Measurements from ENCODE around the gene LINGO3. TPM values are rescaled to one million over a fixed set of nuclear protein-coding genes. Genes with fewer than 3 reads are reported as not detected.
A peak's percentile ranks its signal among the peaks of the same experiment; 100 is the strongest.

Gene LINGO3
- polyA plus RNA-seq, 3 donors = 0.08 to 2.8 (median 2.2) TPM

DNA sequence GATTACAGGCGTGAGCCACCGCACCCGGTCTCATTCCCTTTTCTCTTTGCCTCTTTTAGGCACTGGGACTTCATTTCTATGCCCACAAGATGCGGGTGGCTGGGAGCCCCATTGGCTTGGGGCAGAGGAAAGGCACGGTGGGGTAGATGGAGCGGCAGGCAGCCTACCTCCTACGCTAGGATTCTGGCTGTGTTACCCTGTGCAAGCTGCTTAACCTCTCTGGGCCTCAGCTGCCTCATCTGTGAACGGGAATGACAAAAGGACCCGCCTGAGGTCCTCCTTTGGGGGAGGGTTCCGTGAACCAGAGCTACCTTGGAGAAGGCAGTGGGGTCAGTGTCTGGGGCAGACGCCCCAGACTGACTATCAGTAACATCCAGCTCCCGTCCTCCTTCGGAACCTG is 9.3 kb upstream of the LINGO3 start:
- no peak overlapping the region for H3K9ac ChIP-seq (ENCODE audit: insufficient read depth, low read length, poor library complexity, severe bottlenecking)
- no peak for TF ChIP-seq CTCF (IDR thresholded peaks at IDR 0.05)
- H3K4me1 ChIP-seq (ENCODE audit: control insufficient read depth in 1 of 2, insufficient read depth in 2 of 2, low read length in 2 of 2) = peaks cover 15 to 21% of the 10 kb centered on the region in 2 donors
- no peak overlapping the region for H3K27ac ChIP-seq (ENCODE audit: low read depth in 1 of 2, low read length in 2 of 2)
- Mint-ChIP-seq H3K4me3 (no peak overlapping the region), H3K4me1 (peaks cover 16% of the 10 kb centered on the region), H3K9me3 (peaks cover 8 to 18% (median 15%) of the 10 kb centered on the region in 7 donors), H3K27me3 (ENCODE audit: low read depth in 3 of 3) (peaks cover under 1 to 23% (median 15%) of the 10 kb centered on the region in 3 donors), H3K27ac (no peak overlapping the region), H3K36me3 (peaks cover 3 to 22% of the 10 kb centered on the region in 2 donors)
- peaks cover 0 to 10% of the 10 kb centered on the region in 2 donors for H3K9me3 ChIP-seq (replicated peaks in 1 of 2; ENCODE audit: control insufficient read depth in 1 of 2, insufficient read depth in 1 of 2, low read length in 2 of 2)
- intact Hi-C loops (cut with micrococcal nuclease) = loop anchor here (5.0 kb wide), 3 partner anchors 40 to 165 kb away; partner anchors contain the start of genes AP3D1 (in 2 of the 2), PLEKHJ1 (in 1 of the 2) and SF3A2 (in 1 of the 2)
- H3K79me2 ChIP-seq (ENCODE audit: insufficient read depth, low read length) = no peaks in the 10 kb centered on the region
- peaks cover 0 to 11% of the 10 kb centered on the region in 2 donors for H3K27me3 ChIP-seq (ENCODE audit: control insufficient read depth in 2 of 2, insufficient read depth in 2 of 2, low read length in 2 of 2)
- no peak for DNase-seq
- no peak overlapping the region for H3K4me2 ChIP-seq (replicated peaks; ENCODE audit: extremely low read depth, low read length, poor library complexity, severe bottlenecking)
- no peak overlapping the region for H3K4me3 ChIP-seq (replicated peaks in 1 of 3; ENCODE audit: low read depth in 2 of 3, low read length in 3 of 3)
- no peaks in the 10 kb centered on the region for H4K20me1 ChIP-seq (ENCODE audit: insufficient read depth, low read length)
- WGBS (ENCODE audit: insufficient coverage) = 98% methylated on average over 12 of the region's 13 CpGs
- H2AFZ ChIP-seq (ENCODE audit: insufficient read depth, low read depth, low read length, poor library complexity, severe bottlenecking) = no peak overlapping the region
- peaks cover 8 to 11% of the 10 kb centered on the region in 2 donors for H3K36me3 ChIP-seq (replicated peaks in 1 of 2; ENCODE audit: control insufficient read depth in 1 of 2, insufficient read depth in 2 of 2, low read length in 2 of 2)

DNA sequence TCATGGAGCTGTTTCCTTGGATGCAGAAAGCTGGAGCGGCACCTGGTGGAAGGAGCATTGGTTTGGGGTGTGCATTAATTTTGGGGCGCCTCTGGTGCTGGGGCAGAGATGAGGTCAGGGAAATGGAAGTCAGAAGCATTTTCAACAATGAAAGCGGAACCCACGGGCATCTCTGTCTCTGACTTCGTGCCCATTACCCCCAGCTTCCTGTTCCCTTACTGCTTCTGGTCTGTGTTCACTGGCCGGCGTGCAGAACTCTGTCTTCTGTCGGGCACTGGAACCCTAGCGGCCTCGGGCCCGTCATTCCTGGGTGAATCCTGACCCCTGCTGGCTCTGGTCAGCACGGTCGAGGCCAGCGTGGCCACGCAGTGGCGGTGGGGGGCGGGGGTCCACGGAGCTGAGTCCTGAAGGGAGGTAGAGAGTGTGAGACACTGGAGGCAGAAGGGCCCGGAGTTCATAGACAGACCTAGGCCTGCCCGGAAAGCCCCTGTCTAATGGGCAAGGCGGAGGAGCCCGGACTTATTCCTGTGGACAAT is 7.9 kb upstream of the LINGO3 start:
- peak overlapping the region in 1 of 3 experiments; percentile 30 for H3K4me3 ChIP-seq (replicated peaks in 1 of 3; ENCODE audit: low read depth in 2 of 3, low read length in 3 of 3)
- H3K27me3 ChIP-seq (ENCODE audit: control insufficient read depth in 2 of 2, insufficient read depth in 2 of 2, low read length in 2 of 2) = peaks cover 0 to 14% of the 10 kb centered on the region in 2 donors
- Mint-ChIP-seq H3K27me3 (ENCODE audit: low read depth in 3 of 3) (peaks cover 13 to 36% (median 29%) of the 10 kb centered on the region in 3 donors), H3K9me3 (peaks cover 8 to 24% (median 16%) of the 10 kb centered on the region in 7 donors), H3K36me3 (peaks cover 0 to 8% of the 10 kb centered on the region in 2 donors), H3K4me1 (peaks cover 16% of the 10 kb centered on the region), H3K4me3 (peak overlapping the region; percentile 55 to 69), H3K27ac (peak overlapping the region; percentile 85 to 96 (median 93))
- TF ChIP-seq CTCF (IDR thresholded peaks at IDR 0.05) = peak; percentile 81
- H3K9me3 ChIP-seq (replicated peaks in 1 of 2; ENCODE audit: control insufficient read depth in 1 of 2, insufficient read depth in 1 of 2, low read length in 2 of 2) = peaks cover 0 to 10% of the 10 kb centered on the region in 2 donors
- H2AFZ ChIP-seq (ENCODE audit: insufficient read depth, low read depth, low read length, poor library complexity, severe bottlenecking) = peak overlapping the region; percentile 73
- H3K79me2 ChIP-seq (ENCODE audit: insufficient read depth, low read length) = no peaks in the 10 kb centered on the region
- peak overlapping the region; percentile 52 for H3K4me2 ChIP-seq (replicated peaks; ENCODE audit: extremely low read depth, low read length, poor library complexity, severe bottlenecking)
- peaks cover 15 to 21% of the 10 kb centered on the region in 2 donors for H3K4me1 ChIP-seq (ENCODE audit: control insufficient read depth in 1 of 2, insufficient read depth in 2 of 2, low read length in 2 of 2)
- no peaks in the 10 kb centered on the region for H3K36me3 ChIP-seq (replicated peaks in 1 of 2; ENCODE audit: control insufficient read depth in 1 of 2, insufficient read depth in 2 of 2, low read length in 2 of 2)
- DNase-seq = peak; percentile 90 to 94 (median 93)
- no peak overlapping the region for H3K9ac ChIP-seq (ENCODE audit: insufficient read depth, low read length, poor library complexity, severe bottlenecking)
- intact Hi-C loops (cut with micrococcal nuclease) = loop anchor here (5.0 kb wide), 3 partner anchors 39 to 164 kb away; partner anchors contain the start of genes AP3D1 (in 2 of the 2), PLEKHJ1 (in 1 of the 2) and SF3A2 (in 1 of the 2)
- no peaks in the 10 kb centered on the region for H4K20me1 ChIP-seq (ENCODE audit: insufficient read depth, low read length)
- 22% methylated on average over 21 of the region's 22 CpGs for WGBS (ENCODE audit: insufficient coverage)
- peak overlapping the region; percentile 75 to 78 for H3K27ac ChIP-seq (ENCODE audit: low read depth in 1 of 2, low read length in 2 of 2)

All from CD14-positive monocyte (primary cell).